ENCODE measurements around the gene SLC35E1. TPM values are rescaled to one million over a fixed set of nuclear protein-coding genes. Genes with fewer than 3 reads are reported as not detected.

SLC35E1 gene
- total RNA-seq, 1 donor from 2014 or later, result 47.3 TPM

- ATAC-seq (no peak), DNase-seq (no peak)
- TF ChIP-seq CTCF (IDR thresholded peaks at IDR 0.05), result no peak
- peaks cover 48% of the 10 kb centered on the region for H3K36me3 ChIP-seq
- H3K4me1 ChIP-seq, result no peaks in the 10 kb centered on the region
- intact Hi-C loops (cut with DNase I), result no loop called here
- H3K4me3 ChIP-seq, result no peak overlapping the region
- no peaks in the 10 kb centered on the region for H3K27me3 ChIP-seq (ENCODE audit: low read depth)
- no peak overlapping the region for H3K27ac ChIP-seq
- H3K9me3 ChIP-seq, result no peaks in the 10 kb centered on the region
Observed at GRCh38 chr19:16504271-16504670, 67.9 kb downstream of the SLC35E1 start.

Other genes starting within 250 kb of the SLC35E1 start
- gene KLF2, start 247.6 kb downstream of the SLC35E1 start, total RNA-seq, result 137 TPM
- 40.3 TPM for gene EPS15L1, start 100.4 kb downstream of the SLC35E1 start, total RNA-seq
- gene CALR3, start 76.2 kb downstream of the SLC35E1 start, total RNA-seq, result not detected
- 6.6 TPM for gene C19orf44, start 76.0 kb downstream of the SLC35E1 start, total RNA-seq
- gene CHERP, start 30.0 kb downstream of the SLC35E1 start, total RNA-seq, result 35.4 TPM
- 11.1 TPM for gene MED26, start 55.8 kb upstream of the SLC35E1 start, total RNA-seq
- gene SMIM7, start 87.7 kb upstream of the SLC35E1 start, total RNA-seq, result 70.5 TPM
- 7.1 TPM for gene TMEM38A, start 88.7 kb upstream of the SLC35E1 start, total RNA-seq
- gene NWD1, start 147.4 kb upstream of the SLC35E1 start, total RNA-seq, result 3.0 TPM

All from lower lobe of right lung (tissue), 2 donors.